ENCODE measurements around the gene SYP.
"Not testable (repeated sequence)": the region's sequence is repeated elsewhere in the genome, so short reads cannot be mapped to it uniquely, and the experiment has no call there.

The SYP gene

DNA sequence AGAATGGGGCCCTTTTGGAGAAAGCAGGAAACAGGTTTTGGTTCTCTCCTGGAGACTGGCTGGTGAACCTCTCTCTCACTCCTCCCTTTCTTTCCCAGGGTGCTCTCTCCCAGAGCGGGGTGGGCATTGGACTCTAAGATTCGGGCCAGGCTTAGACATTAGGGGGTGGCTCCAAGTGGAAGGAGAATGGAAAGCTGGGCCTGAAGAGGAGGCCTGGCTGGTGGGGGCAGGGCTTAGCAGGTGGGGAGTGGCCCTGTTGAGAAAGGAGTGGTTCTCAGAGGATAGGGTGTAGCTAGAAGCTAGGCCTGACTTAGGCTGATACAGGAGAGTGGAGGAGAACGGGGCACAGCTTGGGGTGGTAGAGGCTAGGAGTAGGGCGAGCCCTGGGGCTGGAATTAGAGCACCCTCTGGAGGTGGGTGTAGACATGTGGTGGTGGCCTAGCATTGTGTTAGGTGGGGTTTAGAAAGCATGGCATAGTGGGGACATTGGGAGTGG is 22.6 kb downstream of the SYP start:
- no peak overlapping the region for H3K4me2 ChIP-seq
- no peak overlapping the region for H3K27ac ChIP-seq
- H3K79me2 ChIP-seq (ENCODE audit: insufficient read depth, low read depth): peaks cover 17% of the 10 kb centered on the region; the same call in 1 of the 2 replicates
- no peaks in the 10 kb centered on the region for H4K20me1 ChIP-seq (ENCODE audit: insufficient read depth)
- TF ChIP-seq, protein P1, sequence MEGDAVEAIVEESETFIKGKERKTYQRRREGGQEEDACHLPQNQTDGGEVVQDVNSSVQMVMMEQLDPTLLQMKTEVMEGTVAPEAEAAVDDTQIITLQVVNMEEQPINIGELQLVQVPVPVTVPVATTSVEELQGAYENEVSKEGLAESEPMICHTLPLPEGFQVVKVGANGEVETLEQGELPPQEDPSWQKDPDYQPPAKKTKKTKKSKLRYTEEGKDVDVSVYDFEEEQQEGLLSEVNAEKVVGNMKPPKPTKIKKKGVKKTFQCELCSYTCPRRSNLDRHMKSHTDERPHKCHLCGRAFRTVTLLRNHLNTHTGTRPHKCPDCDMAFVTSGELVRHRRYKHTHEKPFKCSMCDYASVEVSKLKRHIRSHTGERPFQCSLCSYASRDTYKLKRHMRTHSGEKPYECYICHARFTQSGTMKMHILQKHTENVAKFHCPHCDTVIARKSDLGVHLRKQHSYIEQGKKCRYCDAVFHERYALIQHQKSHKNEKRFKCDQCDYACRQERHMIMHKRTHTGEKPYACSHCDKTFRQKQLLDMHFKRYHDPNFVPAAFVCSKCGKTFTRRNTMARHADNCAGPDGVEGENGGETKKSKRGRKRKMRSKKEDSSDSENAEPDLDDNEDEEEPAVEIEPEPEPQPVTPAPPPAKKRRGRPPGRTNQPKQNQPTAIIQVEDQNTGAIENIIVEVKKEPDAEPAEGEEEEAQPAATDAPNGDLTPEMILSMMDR (conservative IDR thresholded peaks at IDR 0.05; ENCODE audit: low read depth, low read length): no peak
- H3K36me3 ChIP-seq (ENCODE audit: insufficient read depth): no peaks in the 10 kb centered on the region
- H3K9ac ChIP-seq: no peak overlapping the region
- H3K4me3 ChIP-seq (IDR thresholded peaks at IDR 0.05; ENCODE audit: insufficient read depth, low read depth, low read length): no peak overlapping the region
- H3K27me3 ChIP-seq (ENCODE audit: insufficient read depth, low read depth): no peaks in the 10 kb centered on the region
- H3K4me1 ChIP-seq (ENCODE audit: low read depth, poor library complexity, severe bottlenecking): peaks cover 16% of the 10 kb centered on the region
- no peak overlapping the region for H2AFZ ChIP-seq (ENCODE audit: low read depth)

GRCh38 chrX:49176421-49177326 is 23.3 kb downstream of the SYP start:
- Histone ChIP-seq H2AFZ (ENCODE audit: low read depth) (no peak overlapping the region), H3K36me3 (ENCODE audit: insufficient read depth) (no peaks in the 10 kb centered on the region), H3K27me3 (ENCODE audit: insufficient read depth, low read depth) (no peaks in the 10 kb centered on the region), H3K4me1 (ENCODE audit: low read depth, poor library complexity, severe bottlenecking) (peaks cover 16% of the 10 kb centered on the region), H3K4me3 (IDR thresholded peaks at IDR 0.05; ENCODE audit: insufficient read depth, low read depth, low read length) (no peak overlapping the region), H3K9ac (no peak overlapping the region), H3K4me2 (no peak overlapping the region), H3K79me2 (ENCODE audit: insufficient read depth, low read depth) (peaks cover 17% of the 10 kb centered on the region; the same call in 1 of the 2 replicates), H4K20me1 (ENCODE audit: insufficient read depth) (no peaks in the 10 kb centered on the region), H3K27ac (no peak overlapping the region)
- TF ChIP-seq, protein P1 (conservative IDR thresholded peaks at IDR 0.05; ENCODE audit: low read depth, low read length): no peak

- no peaks in the 10 kb centered on the region for H3K27me3 ChIP-seq (ENCODE audit: insufficient read depth, low read depth)
- H3K36me3 ChIP-seq (ENCODE audit: insufficient read depth): no peaks in the 10 kb centered on the region
- no peak overlapping the region for H3K9ac ChIP-seq
- no peak overlapping the region for H2AFZ ChIP-seq (ENCODE audit: low read depth)
- no peak overlapping the region for H3K4me2 ChIP-seq
- peaks cover 20% of the 10 kb centered on the region for H3K4me1 ChIP-seq (ENCODE audit: low read depth, poor library complexity, severe bottlenecking)
- peaks cover 17% of the 10 kb centered on the region; the same call in 1 of the 2 replicates for H3K79me2 ChIP-seq (ENCODE audit: insufficient read depth, low read depth)
- H4K20me1 ChIP-seq (ENCODE audit: insufficient read depth): no peaks in the 10 kb centered on the region
- no peak overlapping the region for H3K27ac ChIP-seq
- H3K4me3 ChIP-seq (IDR thresholded peaks at IDR 0.05; ENCODE audit: insufficient read depth, low read depth, low read length): no peak overlapping the region
- TF ChIP-seq, protein P1 (conservative IDR thresholded peaks at IDR 0.05; ENCODE audit: low read depth, low read length): no peak
These were observed 24.3 kb downstream of the SYP start for GRCh38 chrX:49175435-49176274.

- Histone ChIP-seq H3K27ac (no peak overlapping the region), H3K4me3 (IDR thresholded peaks at IDR 0.05; ENCODE audit: insufficient read depth, low read depth, low read length) (no peak overlapping the region), H2AFZ (ENCODE audit: low read depth) (no peak overlapping the region), H3K4me1 (ENCODE audit: low read depth, poor library complexity, severe bottlenecking) (peaks cover 22% of the 10 kb centered on the region), H4K20me1 (ENCODE audit: insufficient read depth) (no peaks in the 10 kb centered on the region), H3K27me3 (ENCODE audit: insufficient read depth, low read depth) (no peaks in the 10 kb centered on the region), H3K9ac (no peak overlapping the region), H3K4me2 (no peak overlapping the region), H3K79me2 (ENCODE audit: insufficient read depth, low read depth) (peaks cover 17% of the 10 kb centered on the region; the same call in 1 of the 2 replicates), H3K36me3 (ENCODE audit: insufficient read depth) (no peaks in the 10 kb centered on the region)
- TF ChIP-seq, protein P1 (conservative IDR thresholded peaks at IDR 0.05; ENCODE audit: low read depth, low read length): no peak
These were observed 25.3 kb downstream of the SYP start for GRCh38 chrX:49174723-49175122.

- not testable (repeated sequence) for H3K4me3 ChIP-seq (IDR thresholded peaks at IDR 0.05; ENCODE audit: insufficient read depth, low read depth, low read length); H3K36me3 ChIP-seq (ENCODE audit: insufficient read depth); H3K27ac ChIP-seq; H3K27me3 ChIP-seq (ENCODE audit: insufficient read depth, low read depth); H2AFZ ChIP-seq (ENCODE audit: low read depth); H3K9ac ChIP-seq; H4K20me1 ChIP-seq (ENCODE audit: insufficient read depth)
- H3K4me1 ChIP-seq (ENCODE audit: low read depth, poor library complexity, severe bottlenecking): peaks cover 34% of the 10 kb centered on the region
- peaks cover 17% of the 10 kb centered on the region; the same call in 1 of the 2 replicates for H3K79me2 ChIP-seq (ENCODE audit: insufficient read depth, low read depth)
- H3K4me2 ChIP-seq: peak overlapping the region; percentile 80
These were observed 26.4 kb downstream of the SYP start for GRCh38 chrX:49173544-49173943.
